HK-2 (cell line): Measurements from ENCODE around the gene E2F2.
"Not testable (repeated sequence)": the region's sequence is repeated elsewhere in the genome, so short reads cannot be mapped to it uniquely, and the experiment has no call there.

Source experiments
- DNase-seq: peaks from one replicate; pipeline ENCODE4 v3.0.0-alpha.2; 2018; ENCODE audit not compliant: unreplicated experiment

Gene E2F2

GRCh38 chr1:23524716-23525401 is 6.2 kb downstream of the E2F2 start:
- DNase-seq = no peak

- DNase-seq = no peak
These were observed 6.9 kb downstream of the E2F2 start for GRCh38 chr1:23524163-23524562.

GRCh38 chr1:23522244-23522982 is 8.6 kb downstream of the E2F2 start:
- DNase-seq = no peak

GRCh38 chr1:23521588-23521987 is 9.4 kb downstream of the E2F2 start:
- no peak for DNase-seq

GRCh38 chr1:23517581-23517980 is 13.5 kb downstream of the E2F2 start:
- no peak for DNase-seq

- no peak for DNase-seq
These were observed 15.1 kb downstream of the E2F2 start for GRCh38 chr1:23515905-23516304.

- DNase-seq = no peak
These were observed 16.8 kb downstream of the E2F2 start for GRCh38 chr1:23514111-23514679.

GRCh38 chr1:23509896-23510295 is 21.1 kb downstream of the E2F2 start:
- DNase-seq = no peak

GRCh38 chr1:23506376-23507107 is 24.5 kb downstream of the E2F2 start:
- no peak for DNase-seq

- DNase-seq = no peak
These were observed 25.2 kb downstream of the E2F2 start for GRCh38 chr1:23505851-23506250.

GRCh38 chr1:23504156-23504555 is 26.9 kb downstream of the E2F2 start:
- DNase-seq = not testable (repeated sequence)

- no peak for DNase-seq
These were observed 28.1 kb downstream of the E2F2 start for GRCh38 chr1:23502951-23503350.

- DNase-seq = no peak
These were observed 30.6 kb downstream of the E2F2 start for GRCh38 chr1:23500466-23500865.

- DNase-seq = no peak
These were observed 33.1 kb downstream of the E2F2 start for GRCh38 chr1:23497777-23498439.

GRCh38 chr1:23496490-23497181 is 34.4 kb downstream of the E2F2 start:
- DNase-seq = no peak

GRCh38 chr1:23494836-23495235 is 36.2 kb downstream of the E2F2 start:
- not testable (repeated sequence) for DNase-seq

GRCh38 chr1:23492776-23493175 is 38.3 kb downstream of the E2F2 start:
- DNase-seq = not testable (repeated sequence)

GRCh38 chr1:23492132-23492720 is 38.8 kb downstream of the E2F2 start:
- DNase-seq = no peak

GRCh38 chr1:23489842-23490241 is 41.2 kb downstream of the E2F2 start:
- DNase-seq = no peak

- DNase-seq = no peak
These were observed 46.1 kb downstream of the E2F2 start for GRCh38 chr1:23485002-23485332.
